ENCODE measurements around the gene ZNF107.
"Not testable (repeated sequence)": the region's sequence is repeated elsewhere in the genome, so short reads cannot be mapped to it uniquely, and the experiment has no call there.

Gene ZNF107

GRCh38 chr7:64729089-64729848 lies 63.3 kb downstream of the ZNF107 start:
- in situ Hi-C loops (cut with MboI; ENCODE audit: low sequenced_read_pairs): no loop called here

- in situ Hi-C loops (cut with MboI; ENCODE audit: low sequenced_read_pairs): no loop called here
These were observed 67.8 kb downstream of the ZNF107 start for GRCh38 chr7:64733550-64734240.

- in situ Hi-C loops (cut with MboI; ENCODE audit: low sequenced_read_pairs): no loop called here
These were observed 70.6 kb downstream of the ZNF107 start for GRCh38 chr7:64736575-64736974.

GRCh38 chr7:64738403-64738802 lies 72.5 kb downstream of the ZNF107 start:
- in situ Hi-C loops (cut with MboI; ENCODE audit: low sequenced_read_pairs): not testable (repeated sequence)

GRCh38 chr7:64738953-64739352 lies 73.0 kb downstream of the ZNF107 start:
- in situ Hi-C loops (cut with MboI; ENCODE audit: low sequenced_read_pairs): not testable (repeated sequence)

GRCh38 chr7:64744680-64745079 lies 78.7 kb downstream of the ZNF107 start:
- in situ Hi-C loops (cut with MboI; ENCODE audit: low sequenced_read_pairs): no loop called here

- in situ Hi-C loops (cut with MboI; ENCODE audit: low sequenced_read_pairs): no loop called here
These were observed 81.9 kb downstream of the ZNF107 start for GRCh38 chr7:64747802-64748201.

- in situ Hi-C loops (cut with MboI; ENCODE audit: low sequenced_read_pairs): no loop called here
These were observed 87.1 kb downstream of the ZNF107 start for GRCh38 chr7:64753032-64753431.

GRCh38 chr7:64755865-64756264 lies 89.9 kb downstream of the ZNF107 start:
- in situ Hi-C loops (cut with MboI; ENCODE audit: low sequenced_read_pairs): no loop called here

GRCh38 chr7:64758151-64758550 lies 92.2 kb downstream of the ZNF107 start:
- in situ Hi-C loops (cut with MboI; ENCODE audit: low sequenced_read_pairs): no loop called here
